HUES48 (cell line): ENCODE measurements around the gene HLX.

Source experiments
- H3K27ac ChIP-seq: one replicate; pipeline ENCODE4 v1.7.0; 2013; ENCODE audit warnings: low read depth, low read length, inconsistent platforms
- H3K27me3 ChIP-seq: 2 replicates; pipeline ENCODE4 v1.6.1; 2013; ENCODE audit warnings: mild to moderate bottlenecking, low read length; ENCODE audit not compliant: control insufficient read depth, insufficient read depth
- H3K36me3 ChIP-seq: 2 replicates; pipeline ENCODE4 v1.6.1; 2013; ENCODE audit warnings: low read length; ENCODE audit not compliant: control insufficient read depth, insufficient read depth
- H3K4me1 ChIP-seq: 2 replicates; pipeline ENCODE4 v1.6.1; 2013; ENCODE audit warnings: mild to moderate bottlenecking, low read length; ENCODE audit not compliant: control insufficient read depth, insufficient read depth
- H3K4me3 ChIP-seq: 2 replicates; pipeline ENCODE4 v1.5.1; 2013; ENCODE audit warnings: mild to moderate bottlenecking, low read depth, low read length
- H3K9ac ChIP-seq: 2 replicates; pipeline ENCODE4 v1.6.1; 2013; ENCODE audit warnings: mild to moderate bottlenecking, low read depth, low read length, moderate library complexity
- H3K9me3 ChIP-seq: 2 replicates; pipeline ENCODE4 v1.6.1; 2013; ENCODE audit warnings: low read length; ENCODE audit not compliant: control insufficient read depth, insufficient read depth

HLX gene

DNA sequence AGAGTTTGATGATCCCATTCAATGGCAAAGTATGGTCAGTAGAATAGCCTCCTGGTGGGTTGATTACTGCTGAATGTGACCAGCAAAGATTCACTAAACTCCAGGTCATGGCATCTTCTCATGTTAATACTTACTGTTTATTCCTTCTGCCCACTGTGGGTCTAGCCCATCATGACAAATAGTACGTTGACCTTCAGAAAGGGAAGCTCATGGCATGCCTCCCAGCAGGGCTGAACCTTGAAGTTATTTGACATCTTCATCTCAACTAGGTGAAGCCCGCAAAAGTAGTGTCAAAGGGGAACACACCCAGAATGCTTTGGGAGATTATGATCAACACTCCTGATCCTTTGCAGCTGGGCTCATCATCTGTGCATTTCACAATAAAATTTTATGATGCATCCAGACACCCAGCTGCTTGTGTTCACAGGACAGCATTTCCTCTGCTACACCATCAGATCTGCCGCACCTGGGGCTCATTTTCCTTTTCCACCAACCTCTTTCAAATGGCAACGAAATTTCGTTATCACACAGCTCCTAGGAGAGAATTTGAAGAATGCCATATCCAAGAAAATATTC, 49.6 kb downstream of the HLX start:
- H3K9ac ChIP-seq: no peak overlapping the region

DNA sequence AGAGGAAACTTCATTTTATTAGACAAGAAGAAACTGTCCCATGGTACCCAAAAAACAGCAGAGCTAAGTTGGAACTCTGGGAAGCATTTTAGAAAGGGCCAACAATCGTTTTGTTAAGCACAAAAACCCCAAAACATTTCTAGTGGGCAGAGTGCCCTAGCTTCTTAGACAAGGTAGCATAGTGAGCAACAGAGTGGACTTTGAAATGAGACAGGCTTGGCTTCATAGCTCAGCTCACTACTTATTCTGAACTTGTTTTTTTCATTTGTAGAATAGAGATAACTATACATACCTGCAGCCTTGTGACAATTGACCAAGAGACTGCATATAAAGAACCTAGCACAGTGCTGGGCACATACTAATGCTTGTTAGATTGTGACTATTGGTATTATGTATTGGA, 50.1 kb downstream of the HLX start:
- Histone ChIP-seq H3K9me3 (no peaks in the 10 kb centered on the region), H3K4me1 (no peaks in the 10 kb centered on the region), H3K27me3 (no peaks in the 10 kb centered on the region), H3K36me3 (no peaks in the 10 kb centered on the region), H3K9ac (no peak overlapping the region), H3K4me3 (no peak overlapping the region), H3K27ac (no peak overlapping the region)

More for the DNA sequence above, 49.6 kb downstream of the HLX start:
- Histone ChIP-seq H3K27me3 (no peaks in the 10 kb centered on the region), H3K4me3 (no peak overlapping the region), H3K9me3 (no peaks in the 10 kb centered on the region), H3K4me1 (no peaks in the 10 kb centered on the region), H3K36me3 (no peaks in the 10 kb centered on the region), H3K27ac (no peak overlapping the region)
